ENCODE results near the gene TNFRSF12A. TPM values are rescaled to one million over a fixed set of nuclear protein-coding genes. Genes with fewer than 3 reads are reported as not detected.

TNFRSF12A gene
- total and polyA plus RNA-seq, 2 of the 4 experiments (the other 2 are of a cell fraction) = 103 to 304 TPM

- CTCF ChIA-PET = no interaction called here
- in situ Hi-C loops (cut with MboI; ENCODE audit: low sequenced_read_pairs) (no loop called here), intact Hi-C loops (cut with micrococcal nuclease) (no loop called here), dilution Hi-C loops (cut with HindIII; ENCODE audit: low sequenced_read_pairs, unreplicated experiment) (no loop called here)
- H3K4me1 ChIP-seq (ENCODE audit: control insufficient read depth, insufficient read depth, low read length) = peaks cover 2% of the 10 kb centered on the region; the same call in 1 of the 2 replicates
- H2AFZ ChIP-seq (replicated peaks; ENCODE audit: low read length, poor library complexity) = peak overlapping the region; percentile 33
- H2BK120ac ChIP-seq (ENCODE audit: low read depth, low read length) = no peak overlapping the region
- no peaks in the 10 kb centered on the region for H3K9me3 ChIP-seq (ENCODE audit: control insufficient read depth, insufficient read depth, low read length)
- no peak overlapping the region for H3K18ac ChIP-seq (ENCODE audit: low read depth, low read length)
- DNase-seq (no peak), ATAC-seq (ENCODE audit: low read depth) (no peak)
- H3K14ac ChIP-seq (replicated peaks; ENCODE audit: low read depth, low read length) = no peak overlapping the region
- H3K36me3 ChIP-seq (ENCODE audit: control insufficient read depth, insufficient read depth, low read length) = peaks cover 2% of the 10 kb centered on the region; the same call in 1 of the 2 replicates
- peaks cover 8% of the 10 kb centered on the region for H3K9me1 ChIP-seq (ENCODE audit: insufficient read depth, low read length)
- BruUV-seq (replicated peaks) = no TSS peak
- H3K56ac ChIP-seq (ENCODE audit: extremely low read depth, insufficient read depth, low read length) = no peak overlapping the region
- no peak overlapping the region for H3K4me3 ChIP-seq (ENCODE audit: insufficient read depth, low read depth, low read length)
- POLR2A ChIA-PET (ENCODE audit: unreplicated experiment) = no interaction called here
- no peaks in the 10 kb centered on the region for H3K27me3 ChIP-seq (ENCODE audit: control insufficient read depth, insufficient read depth, low read length)
- H3K23ac ChIP-seq (ENCODE audit: low read depth, low read length) = no peak overlapping the region
- no peak overlapping the region for H3K9ac ChIP-seq (ENCODE audit: low read depth, low read length)
- H2BK15ac ChIP-seq (ENCODE audit: low read depth, low read length) = no peak overlapping the region
- no peak overlapping the region for H2AK9ac ChIP-seq (replicated peaks; ENCODE audit: low read depth, low read length, poor library complexity)
- no peak overlapping the region for H2BK5ac ChIP-seq (ENCODE audit: low read depth, low read length, poor library complexity, severe bottlenecking)
- no peak for TF ChIP-seq MAZ (IDR thresholded peaks at IDR 0.05; ENCODE audit: borderline replicate concordance, low read depth, low read length)
- TF ChIP-seq CEBPB (IDR thresholded peaks at IDR 0.05; ENCODE audit: low read depth, low read length) = no peak
- no peak for TF ChIP-seq POLR2A (IDR thresholded peaks at IDR 0.05; ENCODE audit: low read depth, low read length)
- no peak for TF ChIP-seq MXI1 (IDR thresholded peaks at IDR 0.05; ENCODE audit: borderline replicate concordance, low read depth, low read length)
- TF ChIP-seq BHLHE40 (IDR thresholded peaks at IDR 0.05; ENCODE audit: low read depth, low read length) = no peak
- TF ChIP-seq RFX5 (IDR thresholded peaks at IDR 0.05; ENCODE audit: low read depth, low read length) = no peak
- no peak for TF ChIP-seq NFE2L2 (IDR thresholded peaks at IDR 0.05; ENCODE audit: low read depth, low read length)
- TF ChIP-seq MAFK (IDR thresholded peaks at IDR 0.05; ENCODE audit: low read depth, low read length) = no peak
- TF ChIP-seq CHD1 (IDR thresholded peaks at IDR 0.05; ENCODE audit: low read depth, low read length) = no peak
- TF ChIP-seq RAD21 (IDR thresholded peaks at IDR 0.05; ENCODE audit: low read length) = no peak
- no peak for TF ChIP-seq USF2 (IDR thresholded peaks at IDR 0.05; ENCODE audit: low read depth, low read length)
- no peak for TF ChIP-seq SMC3 (IDR thresholded peaks at IDR 0.05; ENCODE audit: low read depth, low read length)
- no peak for TF ChIP-seq FOS (IDR thresholded peaks at IDR 0.05; ENCODE audit: low read depth, low read length)
- no peak for TF ChIP-seq ELK1 (IDR thresholded peaks at IDR 0.05; ENCODE audit: borderline replicate concordance, low read depth, low read length)
- no peak for TF ChIP-seq CTCF (conservative IDR thresholded peaks at IDR 0.05; ENCODE audit: low read depth, low read length)
- no peak for TF ChIP-seq RCOR1 (IDR thresholded peaks at IDR 0.05; ENCODE audit: insufficient replicate concordance, low read length)
- H3K4ac ChIP-seq (ENCODE audit: low read depth, low read length) = no peak overlapping the region
- no peak overlapping the region for H2AK5ac ChIP-seq (ENCODE audit: low read depth, low read length)
- WGBS, 2 experiments (ENCODE audit: extremely low coverage in 2 of 2, insufficient read length in 1 of 2) = 78% methylated on average over 7 of the region's 15 CpGs; no CpG with 5 or more reads in 1 of the 2 experiments
- H2BK20ac ChIP-seq (ENCODE audit: low read depth, low read length) = no peak overlapping the region
- H4K91ac ChIP-seq (ENCODE audit: insufficient read depth, low read depth, low read length) = no peak overlapping the region
- H3K79me1 ChIP-seq (ENCODE audit: low read depth in 1 of 2, low read length in 2 of 2) = peaks cover 18 to 31% of the 10 kb centered on the region in 2 experiments
- H3K27ac ChIP-seq (ENCODE audit: insufficient read depth, low read length) = no peak overlapping the region
- no peak overlapping the region for H4K8ac ChIP-seq (ENCODE audit: low read depth in 2 of 2, low read length in 2 of 2)
- no peak overlapping the region for H4K5ac ChIP-seq (ENCODE audit: low read depth, low read length)
- no peak overlapping the region for H3K4me2 ChIP-seq (ENCODE audit: low read depth, low read length)
- H4K20me1 ChIP-seq (ENCODE audit: insufficient read depth, low read length) = peaks cover 18% of the 10 kb centered on the region
Measured at GRCh38 chr16:2974319-2975056, 45.7 kb upstream of the TNFRSF12A start.

Data from IMR-90 (cell line).